K562 (cell line): ENCODE measurements around the gene ZNF667. TPM values are rescaled to one million over a fixed set of nuclear protein-coding genes. Genes with fewer than 3 reads are reported as not detected.
A peak's percentile ranks its signal among the peaks of the same experiment; 100 is the strongest.

Experiments
- BRF2 ChIP-seq: IDR thresholded peaks from 3 replicates; pipeline ENCODE4 v1.6.1; 2011; ENCODE audit warnings: borderline replicate concordance, mild to moderate bottlenecking; ENCODE audit not compliant: insufficient read length, insufficient read depth
- CBFA2T2 ChIP-seq: fragments of 450-650 bp; conservative IDR thresholded peaks from 2 replicates; pipeline ENCODE4 v1.6.1; 2017; ENCODE audit warnings: mild to moderate bottlenecking
- CREBBP ChIP-seq: IDR thresholded peaks from one replicate; pipeline ENCODE4 v1.6.1; 2012; ENCODE audit warnings: low read depth, mild to moderate bottlenecking, control low read depth, inconsistent platforms, low read length
- CSDE1 ChIP-seq, 2 experiments: fragments of 450-650 bp; IDR thresholded peaks; 2 replicates each; pipeline ENCODE4 v1.6.1; 2016; ENCODE audit warnings: mild to moderate bottlenecking in 1 of 2
- FOXK2 ChIP-seq, 2 experiments: fragments of 450-650 bp; IDR thresholded peaks in 1 of 2; conservative IDR thresholded peaks in 1 of 2; 2 replicates each; pipeline ENCODE4 v1.6.1; 2016; ENCODE audit warnings: low read depth in 2 of 2, mild to moderate bottlenecking in 1 of 2
- KDM1A ChIP-seq, 2 experiments: fragments of 450-650 bp; IDR thresholded peaks; 2 replicates each; pipeline ENCODE4 v1.6.1; 2016; ENCODE audit warnings: mild to moderate bottlenecking in 2 of 2
- KHSRP ChIP-seq: fragments of 450-650 bp; IDR thresholded peaks from 2 replicates; pipeline ENCODE4 v1.6.1; 2017
- MCM3 ChIP-seq: fragments of 450-650 bp; IDR thresholded peaks from 2 replicates; pipeline ENCODE4 v1.6.1; 2016
- PHF21A ChIP-seq: fragments of 450-650 bp; IDR thresholded peaks from 2 replicates; pipeline ENCODE4 v1.6.1; 2017; ENCODE audit warnings: low read depth, borderline replicate concordance
- RBM17 ChIP-seq: fragments of 200-400 bp; formaldehyde crosslinking; IDR thresholded peaks from 2 replicates; pipeline ENCODE4 v1.6.1; 2017; ENCODE audit warnings: low read depth, mild to moderate bottlenecking, low read length, borderline replicate concordance
- RFX7 ChIP-seq: fragments of 250-450 bp; sonication (Bioruptor Pico); IDR thresholded peaks from 2 replicates; pipeline ENCODE4 v1.5.1; 2021; ENCODE audit warnings: mild to moderate bottlenecking
- RNF2 ChIP-seq: sonication (generic); IDR thresholded peaks from 2 replicates; pipeline ENCODE4 v1.6.1; 2016
- SIRT6 ChIP-seq: IDR thresholded peaks from one replicate; pipeline ENCODE4 v1.6.1; 2012; ENCODE audit warnings: low read depth, mild to moderate bottlenecking, control low read depth, inconsistent platforms, low read length, moderate library complexity
- XRCC3 ChIP-seq: fragments of 450-650 bp; IDR thresholded peaks from 2 replicates; pipeline ENCODE4 v1.6.1; 2017; ENCODE audit warnings: mild to moderate bottlenecking, moderate library complexity
- ZNF311 ChIP-seq: fragments of 250-450 bp; sonication (Bioruptor Pico); IDR thresholded peaks from 2 replicates; pipeline ENCODE4 v1.4.0; 2020; ENCODE audit warnings: mild to moderate bottlenecking, moderate library complexity
- ZNF316 ChIP-seq: fragments of 450-650 bp; IDR thresholded peaks from 2 replicates; pipeline ENCODE4 v1.6.1; 2016
- ZNF444 ChIP-seq: fragments of 250-450 bp; sonication (Bioruptor Pico); IDR thresholded peaks from 2 replicates; pipeline ENCODE4 v1.4.0; 2020; ENCODE audit warnings: mild to moderate bottlenecking, moderate library complexity
- ZNF639 ChIP-seq, 2 experiments: fragments of 200-800 bp in 1 of 2; sonication (Bioruptor generic) in 1 of 2; sonication (generic) in 1 of 2; formaldehyde crosslinking in 1 of 2; IDR thresholded peaks in 1 of 2; conservative IDR thresholded peaks in 1 of 2; 2 replicates each; pipeline versions ENCODE4 v1.5.0 to v1.6.1; 2016 to 2020; ENCODE audit warnings: missing compliant biosample characterization in 1 of 2, missing genetic modification characterization in 1 of 2, missing genetic modification reagents in 1 of 2
- ZNF76 ChIP-seq: fragments of 250-450 bp; sonication (Bioruptor Pico); IDR thresholded peaks from 2 replicates; pipeline ENCODE4 v1.4.0; 2020; ENCODE audit warnings: mild to moderate bottlenecking, moderate library complexity, borderline replicate concordance
- polyA plus RNA-seq, 8 experiments: library from polyadenylated mRNA; depleted of rRNA in 4 of 8; stranded (reverse) in 5 of 8; unstranded in 3 of 8; fragments of >200 nt; fragmentation: Nextera tagmentation in 2 of 8; fragmentation: Illumina TruSeq in 1 of 8; extraction: Ambion mirVana in 2 of 8; extraction: Trizol in 1 of 8; gene quantifications; 2 replicates each; pipeline versions ENCODE4 v1.2.1 to v1.2.3, GENCODE V29; 2011 to 2014; ENCODE audit warnings: inconsistent platforms in 1 of 8, missing spikeins in 1 of 8
- total RNA-seq, 7 experiments: library from RNA; depleted of rRNA in 6 of 7; stranded (reverse); fragments of >200 nt in 6 of 7; fragmentation: Illumina TruSeq in 2 of 7; extraction: Trizol in 2 of 7; gene quantifications; 2 replicates each; pipeline versions ENCODE4 v1.2.1 to v1.2.3, GENCODE V29; 2011 to 2021; ENCODE audit warnings: low replicate concordance in 1 of 7
- TF ChIP-seq, protein P1 (sequence below), 3 experiments: fragments of 200-800 bp in 1 of 3; sonication (Bioruptor generic) in 1 of 3; sonication (generic) in 1 of 3; formaldehyde crosslinking in 1 of 3; IDR thresholded peaks; 2 replicates each; pipeline versions ENCODE4 v1.6.1 to v1.8.0; 2016 to 2022; ENCODE audit warnings: mild to moderate bottlenecking in 2 of 3, missing compliant biosample characterization in 2 of 3, missing genetic modification characterization in 2 of 3, missing genetic modification reagents in 1 of 3
- TF ChIP-seq, protein P2 (sequence below): fragments of 250-450 bp; sonication (Bioruptor Pico); IDR thresholded peaks from 2 replicates; pipeline ENCODE4 v1.5.0; 2021
- TF ChIP-seq, protein P3 (sequence below): IDR thresholded peaks from 2 replicates; pipeline ENCODE4 v1.6.1; 2012; ENCODE audit warnings: low read depth, low read length, improper control_type of control experiment, borderline replicate concordance

ZNF667 gene
- total and polyA plus RNA-seq, 9 of the 15 experiments (the other 6 are each of a cell fraction or from before 2014, with no cell fraction given), result not detected

DNA sequence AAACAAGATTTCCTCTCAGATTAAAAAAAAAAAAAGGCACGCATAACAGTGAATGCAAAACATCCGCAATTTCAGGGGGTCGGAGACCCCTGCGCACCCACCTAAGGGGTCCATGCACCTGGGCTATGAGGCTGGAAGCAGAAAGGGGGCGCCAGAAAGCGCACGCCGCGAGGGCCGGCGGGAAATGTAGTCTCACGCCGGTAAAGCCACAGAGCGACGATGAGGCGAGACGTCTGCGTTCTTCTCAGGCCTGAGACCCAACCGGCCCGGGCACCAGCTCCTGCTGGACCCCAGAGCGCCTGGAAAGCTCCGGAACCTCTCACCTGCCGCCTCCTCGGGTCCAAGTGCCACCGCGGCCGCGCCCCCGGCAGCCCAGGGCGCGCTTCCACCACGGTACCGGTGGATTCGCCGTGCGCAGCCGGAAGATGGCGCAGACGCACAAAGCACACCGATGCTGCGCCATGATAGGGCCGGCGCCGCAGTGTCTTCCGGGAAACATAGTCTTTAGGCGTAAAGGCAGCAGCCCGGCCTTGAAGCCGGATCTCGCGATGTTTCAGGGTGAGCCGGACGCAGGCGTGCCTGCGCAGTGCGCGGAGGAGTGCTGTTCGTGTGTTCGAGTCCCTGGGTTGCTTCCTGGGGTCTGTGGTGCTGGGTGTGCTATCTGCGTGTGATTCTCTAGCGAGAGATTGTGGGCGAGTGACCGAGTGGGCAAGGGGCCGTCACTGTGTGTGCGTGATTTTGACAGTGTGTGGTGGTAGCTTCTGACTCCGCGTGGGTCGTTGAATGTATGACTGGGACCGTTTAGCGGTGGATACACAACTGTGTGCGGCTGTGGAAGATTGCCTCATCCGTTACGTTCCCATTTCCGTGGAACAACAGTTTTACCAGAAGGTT is 83.8 kb downstream of the ZNF667 start, which contains the start of gene ZNF582 (continued):
- TF ChIP-seq, protein P1, sequence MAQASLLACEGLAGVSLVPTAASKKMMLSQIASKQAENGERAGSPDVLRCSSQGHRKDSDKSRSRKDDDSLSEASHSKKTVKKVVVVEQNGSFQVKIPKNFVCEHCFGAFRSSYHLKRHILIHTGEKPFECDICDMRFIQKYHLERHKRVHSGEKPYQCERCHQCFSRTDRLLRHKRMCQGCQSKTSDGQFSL (CRISPR knock-in tag; IDR thresholded peaks at IDR 0.05), result no peak
- TF ChIP-seq, protein P1 (tag; IDR thresholded peaks at IDR 0.05), result no peak
- TF ChIP-seq, protein P2, sequence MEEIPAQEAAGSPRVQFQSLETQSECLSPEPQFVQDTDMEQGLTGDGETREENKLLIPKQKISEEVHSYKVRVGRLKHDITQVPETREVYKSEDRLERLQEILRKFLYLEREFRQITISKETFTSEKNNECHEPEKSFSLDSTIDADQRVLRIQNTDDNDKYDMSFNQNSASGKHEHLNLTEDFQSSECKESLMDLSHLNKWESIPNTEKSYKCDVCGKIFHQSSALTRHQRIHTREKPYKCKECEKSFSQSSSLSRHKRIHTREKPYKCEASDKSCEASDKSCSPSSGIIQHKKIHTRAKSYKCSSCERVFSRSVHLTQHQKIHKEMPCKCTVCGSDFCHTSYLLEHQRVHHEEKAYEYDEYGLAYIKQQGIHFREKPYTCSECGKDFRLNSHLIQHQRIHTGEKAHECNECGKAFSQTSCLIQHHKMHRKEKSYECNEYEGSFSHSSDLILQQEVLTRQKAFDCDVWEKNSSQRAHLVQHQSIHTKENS (CRISPR knock-in tag), result no peak
- TF ChIP-seq ZNF311 (CRISPR knock-in tag) (no peak), CBFA2T2 (no peak), ZNF316 (no peak), BRF2 (no peak), ZNF444 (CRISPR knock-in tag) (no peak), KDM1A (IDR thresholded peaks at IDR 0.05) (no peak), MCM3 (no peak), ZNF76 (peak; percentile 54; the same call in 1 of the 2 replicates), FOXK2 (conservative IDR thresholded peaks at IDR 0.05 in 1 of 2, IDR thresholded peaks at IDR 0.05 in 1 of 2; ENCODE audit: low read depth in 2 of 2) (peak; percentile 15 to 23; a peak in 1 of 4 replicates), CSDE1 (IDR thresholded peaks at IDR 0.05) (no peak), KHSRP (no peak), CREBBP (no peak), XRCC3 (no peak), RBM17 (no peak), PHF21A (no peak), RNF2 (0 out of 2 replicates have a peak, but pooled peaks have one; percentile 2), RFX7 (CRISPR knock-in tag) (no peak), ZNF639 (CRISPR knock-in tag; conservative IDR thresholded peaks at IDR 0.05 in 1 of 2, IDR thresholded peaks at IDR 0.05 in 1 of 2) (no peak), SIRT6 (no peak)
- TF ChIP-seq, protein P3, sequence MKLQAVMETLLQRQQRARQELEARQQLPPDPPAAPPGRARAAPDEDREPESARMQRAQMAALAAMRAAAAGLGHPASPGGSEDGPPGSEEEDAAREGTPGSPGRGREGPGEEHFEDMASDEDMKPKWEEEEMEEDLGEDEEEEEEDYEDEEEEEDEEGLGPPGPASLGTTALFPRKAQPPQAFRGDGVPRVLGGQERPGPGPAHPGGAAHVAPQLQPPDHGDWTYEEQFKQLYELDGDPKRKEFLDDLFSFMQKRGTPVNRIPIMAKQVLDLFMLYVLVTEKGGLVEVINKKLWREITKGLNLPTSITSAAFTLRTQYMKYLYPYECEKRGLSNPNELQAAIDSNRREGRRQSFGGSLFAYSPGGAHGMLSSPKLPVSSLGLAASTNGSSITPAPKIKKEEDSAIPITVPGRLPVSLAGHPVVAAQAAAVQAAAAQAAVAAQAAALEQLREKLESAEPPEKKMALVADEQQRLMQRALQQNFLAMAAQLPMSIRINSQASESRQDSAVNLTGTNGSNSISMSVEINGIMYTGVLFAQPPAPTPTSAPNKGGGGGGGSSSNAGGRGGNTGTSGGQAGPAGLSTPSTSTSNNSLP, result no peak
